Posterior vena cava (tissue), 2 donors: Measurements from ENCODE around the gene PABPC1L2A. TPM values are rescaled to one million over a fixed set of nuclear protein-coding genes. Genes with fewer than 3 reads are reported as not detected.
A peak's percentile ranks its signal among the peaks of the same experiment; 100 is the strongest.
"Not testable (repeated sequence)": the region's sequence is repeated elsewhere in the genome, so short reads cannot be mapped to it uniquely, and the experiment has no call there.

Experiments
- DNase-seq: peaks from one replicate; pipeline ENCODE4 v3.0.0-alpha.2; 2020; ENCODE audit warnings: low spot score
- intact Hi-C, 2 donors: fragments of 100-400 bp; cut with DNase I; formaldehyde crosslinking; loops; one replicate each; pipeline versions ENCODE4 v1.14.1 to v1.14.2; 2022 to 2023
- long read RNA-seq, 2 donors: library from polyadenylated mRNA; unstranded; transcript quantifications; one replicate each; pipeline ENCODE4 v2.0.0, GENCODE V29; 2020 to 2021
- total RNA-seq, 2 donors: library from RNA; stranded (reverse); fragmentation: NEBNext Ultra II Directional; extraction: Animal tissue kit (Norgen Biotek cat#: 25700); gene quantifications; one replicate each; pipeline ENCODE4 v1.2.1, GENCODE V29; 2021
- donor health status: DM: yes; HTN: yes; CAD: no.
- donor health status: DM: yes; HTN: yes; CAD: no.

Gene PABPC1L2A
- not detected for total RNA-seq
- long read RNA-seq, donor 1 = 0 reads
- long read RNA-seq, donor 2 = 0 reads

- intact Hi-C loops, DNase-seq: not testable (repeated sequence)
Measured at GRCh38 chrX:73079024-73079562, at the start of gene PABPC1L2A. TSS of gene PABPC1L2A (minus strand) at chrX:73079512. CDS start at chrX:73079386, 126 bp downstream.

DNA sequence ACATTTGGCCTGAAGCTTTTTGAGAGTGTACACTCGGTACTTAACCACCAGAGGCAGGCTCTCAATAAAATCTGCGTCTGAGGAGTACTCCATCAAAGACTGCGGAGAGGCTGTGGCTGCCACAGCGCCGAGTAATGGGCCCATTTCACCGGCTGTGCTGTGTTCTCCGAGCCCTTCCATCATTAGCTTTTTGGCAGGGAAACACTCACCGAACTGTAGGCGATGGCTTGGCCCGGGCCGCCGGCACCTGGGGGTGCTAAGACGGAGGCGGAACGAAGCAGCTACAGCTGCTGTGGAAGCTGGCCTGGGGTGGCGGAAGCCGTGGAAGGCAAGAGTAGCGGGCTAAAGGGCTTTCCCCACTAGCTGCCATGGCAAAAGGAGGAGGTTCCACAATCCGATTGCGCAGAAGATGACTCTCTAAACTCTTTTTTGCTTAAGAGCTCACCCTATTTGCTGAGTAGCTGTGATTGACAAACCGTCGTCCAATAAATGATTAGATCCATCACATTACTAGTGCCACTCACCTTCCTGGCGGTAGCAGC is 48.5 kb upstream of the PABPC1L2A start:
- DNase-seq = no peak
- intact Hi-C loops = no loop called here

DNA sequence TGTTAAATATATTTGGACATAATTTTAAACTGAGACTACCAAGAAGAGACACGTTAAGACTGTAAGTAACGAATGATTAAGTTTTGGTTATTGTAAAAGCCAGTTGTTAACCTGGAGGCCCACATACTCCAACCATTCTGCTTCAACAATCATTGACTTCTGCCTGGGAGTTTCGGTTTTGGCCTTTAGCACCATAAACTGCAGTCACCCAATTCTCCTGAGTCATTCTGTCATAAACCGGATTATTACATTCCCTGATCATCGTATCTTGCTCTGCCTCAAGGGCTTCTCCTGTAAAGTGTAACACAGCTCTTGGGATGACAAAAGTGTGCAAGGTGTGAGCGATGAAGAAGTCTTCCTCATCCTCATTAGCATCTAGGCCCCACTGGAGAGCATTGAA is 46.9 kb upstream of the PABPC1L2A start:
- no peak for DNase-seq
- intact Hi-C loops = no loop called here

DNA sequence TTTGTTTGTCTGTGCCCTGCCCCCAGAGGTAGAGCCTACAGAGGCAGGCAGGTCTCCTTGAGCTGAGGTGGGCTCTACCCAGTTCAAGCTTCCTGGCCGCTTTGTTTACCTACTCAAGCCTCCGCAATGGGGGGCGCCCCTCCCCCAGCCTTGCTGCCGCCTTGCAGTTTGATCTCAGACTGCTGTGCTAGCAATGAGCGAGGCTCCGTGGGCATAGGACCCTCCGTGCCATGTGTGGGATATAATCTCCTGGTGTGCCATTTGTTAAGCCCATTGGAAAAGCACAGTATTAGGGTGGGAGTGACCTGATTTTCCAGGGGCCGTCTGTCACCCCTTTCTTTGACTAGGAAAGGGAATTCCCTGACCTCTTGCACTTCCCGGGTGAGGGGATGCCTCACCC is 20.2 kb upstream of the PABPC1L2A start:
- intact Hi-C loops, DNase-seq: not testable (repeated sequence)

DNA sequence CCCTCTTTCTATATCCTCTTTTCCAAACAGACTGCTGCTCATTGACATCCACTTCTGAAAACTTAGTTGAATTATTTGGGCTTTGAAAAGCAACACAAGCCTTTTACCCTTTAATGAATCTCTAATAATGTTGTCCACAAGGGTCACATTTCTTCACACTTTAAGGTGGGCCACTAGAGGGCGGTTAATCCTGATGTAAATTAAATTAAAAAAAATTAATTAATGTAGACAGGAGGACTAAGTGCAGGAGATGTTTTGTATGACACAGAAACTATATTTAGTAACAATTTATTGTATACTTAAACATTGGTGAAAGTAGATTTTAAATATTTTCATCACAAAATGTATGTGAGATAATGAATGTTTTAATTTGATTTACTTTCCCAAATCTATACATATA is 7.5 kb upstream of the PABPC1L2A start:
- intact Hi-C loops, DNase-seq: not testable (repeated sequence)

DNA sequence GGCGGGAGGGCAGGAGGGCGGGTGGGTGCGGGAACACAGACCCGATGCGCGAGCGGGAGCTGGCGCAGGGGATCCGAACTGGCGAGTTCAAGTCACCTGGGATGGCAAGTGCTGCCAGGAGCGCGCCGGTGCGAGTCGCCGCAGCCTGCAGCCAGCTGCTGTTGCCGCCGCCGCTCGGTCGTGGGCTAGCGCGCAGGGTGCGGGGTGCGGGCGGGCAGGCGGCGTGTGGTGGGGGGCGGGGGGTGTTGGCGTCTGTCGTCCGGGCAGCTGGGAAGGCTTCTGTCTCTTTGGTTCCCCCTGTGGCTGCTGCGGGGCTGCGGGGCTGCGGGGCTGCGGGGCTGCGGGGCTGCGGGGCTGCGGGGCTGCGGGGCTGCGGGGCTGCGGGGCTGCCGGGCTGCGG is 572 bp upstream of the PABPC1L2A start:
- intact Hi-C loops, DNase-seq: not testable (repeated sequence)

GRCh38 chrX:73078597-73078996 is 715 bp downstream of the PABPC1L2A start:
- intact Hi-C loops, DNase-seq: not testable (repeated sequence)

DNA sequence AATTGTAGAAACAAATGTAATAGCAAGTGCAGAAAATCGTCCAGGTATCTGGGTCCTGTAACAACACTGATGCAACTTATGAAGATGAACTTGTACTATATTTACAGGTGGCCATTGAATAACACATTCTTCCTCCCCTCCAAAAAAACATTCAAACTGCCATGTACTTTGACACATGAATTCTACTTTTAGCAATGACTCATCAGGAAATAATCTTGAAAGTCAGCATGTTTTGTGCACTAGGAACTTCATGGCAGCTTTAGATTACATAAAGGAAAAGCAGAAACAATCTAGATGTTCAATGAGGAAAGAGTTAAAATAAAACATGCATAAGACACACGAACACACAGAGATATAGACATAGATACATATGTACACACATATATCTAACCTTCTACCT is 2.5 kb downstream of the PABPC1L2A start:
- intact Hi-C loops = no loop called here
- no peak for DNase-seq

DNA sequence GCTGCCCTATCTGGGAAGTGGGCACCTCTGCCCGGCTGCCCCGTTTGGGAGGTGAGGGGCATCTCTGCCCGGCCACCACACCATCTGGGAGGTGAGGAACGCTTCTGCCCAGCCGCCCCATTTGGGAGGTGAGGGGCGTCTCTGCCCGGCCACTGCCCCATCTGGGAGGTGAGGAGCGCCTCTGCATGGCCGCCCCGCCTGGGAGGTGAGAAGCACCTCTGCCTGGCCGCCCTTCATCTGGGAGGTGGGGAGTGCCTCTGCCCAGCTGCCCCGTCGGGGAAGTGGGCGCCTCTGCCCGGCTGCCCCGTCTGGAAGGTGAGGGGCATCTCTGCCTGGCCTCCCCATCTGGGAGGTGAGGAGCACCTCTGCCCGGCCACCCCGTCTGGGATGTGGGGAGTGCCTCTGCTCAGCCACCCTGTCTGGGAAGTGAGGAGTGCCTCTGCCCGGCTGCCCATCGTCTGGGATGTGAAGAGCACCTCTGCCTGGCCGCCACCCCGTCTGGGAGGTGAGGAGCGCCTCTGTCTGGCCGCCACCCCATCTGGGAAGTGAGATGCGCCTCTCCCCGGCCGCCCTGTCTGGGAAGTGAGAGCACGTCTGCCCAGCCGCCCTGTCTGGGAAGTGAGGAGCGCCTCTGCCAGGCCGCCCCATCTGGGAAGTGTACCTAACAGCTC is 9.8 kb downstream of the PABPC1L2A start:
- intact Hi-C loops = no loop called here
- peak; percentile 62 for DNase-seq

DNA sequence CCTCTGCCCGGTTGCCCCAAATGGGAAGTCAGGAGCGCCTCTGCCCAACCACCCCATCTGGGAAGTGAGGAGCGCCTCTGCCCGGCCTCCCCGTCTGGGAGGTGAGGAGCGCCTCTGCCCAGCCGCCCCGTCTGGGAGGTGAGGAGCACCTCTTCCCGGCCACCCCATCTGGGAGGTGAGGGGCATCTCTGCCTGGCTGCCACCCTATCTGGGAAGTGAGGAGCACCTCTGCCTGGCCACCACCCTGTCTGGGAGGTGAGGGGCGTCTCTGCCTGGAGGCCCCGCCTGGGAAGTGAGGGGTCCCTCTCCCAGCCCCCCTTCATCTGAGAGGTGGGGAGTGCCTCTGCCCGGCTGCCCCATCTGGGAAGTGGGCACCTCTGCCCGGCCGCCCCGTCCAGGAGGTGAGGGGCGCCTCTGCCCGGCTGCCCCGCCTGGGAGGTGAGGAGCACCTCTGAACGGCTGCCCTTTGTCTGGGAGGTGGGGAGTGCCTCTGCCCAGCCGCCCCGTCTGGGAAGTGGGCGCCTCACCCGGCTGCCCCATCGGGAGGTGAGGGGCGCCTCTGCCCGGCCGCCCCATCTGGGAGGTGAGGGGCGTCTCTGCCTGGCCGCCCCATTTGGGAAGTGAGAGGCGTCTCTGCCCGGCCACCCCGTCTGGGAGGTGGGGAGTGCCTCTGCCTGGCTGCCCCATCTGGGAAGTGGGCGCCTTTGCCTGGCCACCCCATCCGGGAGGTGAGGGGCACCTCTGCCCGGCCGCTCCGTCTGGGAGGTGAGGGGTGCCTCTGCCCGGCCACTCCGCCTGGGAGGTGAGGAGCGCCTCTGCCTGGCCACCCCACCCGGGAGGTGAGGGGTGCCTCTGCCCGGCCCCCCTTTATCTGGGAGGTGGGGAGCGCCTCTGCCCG is 10.6 kb downstream of the PABPC1L2A start:
- DNase-seq = peak; percentile 58
- intact Hi-C loops = no loop called here

- peak; percentile 62 for DNase-seq
- intact Hi-C loops = not testable (repeated sequence)
Measured at GRCh38 chrX:73067761-73068466, 11.4 kb downstream of the PABPC1L2A start.

GRCh38 chrX:73028876-73029275 is 50.4 kb downstream of the PABPC1L2A start:
- intact Hi-C loops = no loop called here
- no peak for DNase-seq

Other genes starting within 250 kb of the PABPC1L2A start
- not detected for gene FAM236C, start 166.9 kb downstream of the PABPC1L2A start, total RNA-seq
- gene FAM236A, start 141.3 kb downstream of the PABPC1L2A start, total RNA-seq = not detected
- not detected for gene DMRTC1, start 135.7 kb downstream of the PABPC1L2A start, total RNA-seq
- gene PABPC1L2B, start 76.6 kb downstream of the PABPC1L2A start, total RNA-seq = not detected
- 1 to 10 TPM; 3.0 to 5.0 TPM for gene NAP1L2, start 135.3 kb upstream of the PABPC1L2A start, total RNA-seq